GM18519 (cell line): ENCODE results near the gene ITM2C.

Source experiments
- ATAC-seq: cut with Tn5 transposase; IDR thresholded peaks from one replicate; pipeline ENCODE4 v1.9.1; 2021; ENCODE audit warnings: mild to moderate bottlenecking, moderate library complexity; ENCODE audit not compliant: unreplicated experiment, low FRiP score

The ITM2C gene

GRCh38 chr2:230889911-230890601 is 25.3 kb downstream of the ITM2C start:
- no peak for ATAC-seq

- no peak for ATAC-seq
These were observed 25.9 kb downstream of the ITM2C start for GRCh38 chr2:230890646-230891045.

- ATAC-seq = no peak
These were observed 26.3 kb downstream of the ITM2C start for GRCh38 chr2:230891064-230891463.

GRCh38 chr2:230891509-230891908 is 26.8 kb downstream of the ITM2C start:
- no peak for ATAC-seq

GRCh38 chr2:230893338-230893737 is 28.6 kb downstream of the ITM2C start:
- ATAC-seq = no peak

- peak; percentile 69 for ATAC-seq
These were observed 29.4 kb downstream of the ITM2C start for GRCh38 chr2:230893841-230894781.

- no peak for ATAC-seq
These were observed 31.0 kb downstream of the ITM2C start for GRCh38 chr2:230895536-230896345.

- ATAC-seq = no peak
These were observed 31.8 kb downstream of the ITM2C start for GRCh38 chr2:230896346-230897115.

GRCh38 chr2:230898016-230898712 is 33.4 kb downstream of the ITM2C start:
- no peak for ATAC-seq

- no peak for ATAC-seq
These were observed 34.0 kb downstream of the ITM2C start for GRCh38 chr2:230898713-230899091.

- no peak for ATAC-seq
These were observed 34.5 kb downstream of the ITM2C start for GRCh38 chr2:230899287-230899686.

GRCh38 chr2:230899786-230900185 is 35.0 kb downstream of the ITM2C start:
- ATAC-seq = no peak

GRCh38 chr2:230900336-230900995 is 35.7 kb downstream of the ITM2C start:
- no peak for ATAC-seq

- ATAC-seq = no peak
These were observed 36.3 kb downstream of the ITM2C start for GRCh38 chr2:230901006-230901405.

GRCh38 chr2:230902180-230902899 is 37.6 kb downstream of the ITM2C start:
- ATAC-seq = peak; percentile 55

- no peak for ATAC-seq
These were observed 38.7 kb downstream of the ITM2C start for GRCh38 chr2:230903231-230904150.

- ATAC-seq = no peak
These were observed 40.2 kb downstream of the ITM2C start for GRCh38 chr2:230904856-230905447.
